Measurements from ENCODE around the gene GLP2R. TPM values are rescaled to one million over a fixed set of nuclear protein-coding genes. Genes with fewer than 3 reads are reported as not detected.

Gene GLP2R
- total RNA-seq, 2 experiments from 2014 or later, result not detected

GRCh38 chr17:9898812-9899211 lies 73.1 kb downstream of the GLP2R start:
- Mint-ChIP-seq H3K27ac (no peak overlapping the region), H3K4me3 (no peak overlapping the region), H3K4me1 (ENCODE audit: low read depth) (no peaks in the 10 kb centered on the region), H3K36me3 (ENCODE audit: low read depth) (no peaks in the 10 kb centered on the region), H3K27me3 (peaks cover 6% of the 10 kb centered on the region), H3K9me3 (no peaks in the 10 kb centered on the region)
- TF ChIP-seq, protein P1, sequence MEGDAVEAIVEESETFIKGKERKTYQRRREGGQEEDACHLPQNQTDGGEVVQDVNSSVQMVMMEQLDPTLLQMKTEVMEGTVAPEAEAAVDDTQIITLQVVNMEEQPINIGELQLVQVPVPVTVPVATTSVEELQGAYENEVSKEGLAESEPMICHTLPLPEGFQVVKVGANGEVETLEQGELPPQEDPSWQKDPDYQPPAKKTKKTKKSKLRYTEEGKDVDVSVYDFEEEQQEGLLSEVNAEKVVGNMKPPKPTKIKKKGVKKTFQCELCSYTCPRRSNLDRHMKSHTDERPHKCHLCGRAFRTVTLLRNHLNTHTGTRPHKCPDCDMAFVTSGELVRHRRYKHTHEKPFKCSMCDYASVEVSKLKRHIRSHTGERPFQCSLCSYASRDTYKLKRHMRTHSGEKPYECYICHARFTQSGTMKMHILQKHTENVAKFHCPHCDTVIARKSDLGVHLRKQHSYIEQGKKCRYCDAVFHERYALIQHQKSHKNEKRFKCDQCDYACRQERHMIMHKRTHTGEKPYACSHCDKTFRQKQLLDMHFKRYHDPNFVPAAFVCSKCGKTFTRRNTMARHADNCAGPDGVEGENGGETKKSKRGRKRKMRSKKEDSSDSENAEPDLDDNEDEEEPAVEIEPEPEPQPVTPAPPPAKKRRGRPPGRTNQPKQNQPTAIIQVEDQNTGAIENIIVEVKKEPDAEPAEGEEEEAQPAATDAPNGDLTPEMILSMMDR (IDR thresholded peaks at IDR 0.05), result no peak
- ATAC-seq, result no peak
- intact Hi-C loops (cut with micrococcal nuclease), result no loop called here
- no peak for DNase-seq
- POLR2A ChIA-PET, result no interaction called here
- CTCF ChIA-PET, result no interaction called here

GRCh38 chr17:9899280-9900043 lies 73.7 kb downstream of the GLP2R start:
- no peak for DNase-seq
- Mint-ChIP-seq H3K4me1 (ENCODE audit: low read depth) (no peaks in the 10 kb centered on the region), H3K27me3 (peaks cover 4% of the 10 kb centered on the region), H3K4me3 (no peak overlapping the region), H3K9me3 (no peaks in the 10 kb centered on the region), H3K27ac (no peak overlapping the region), H3K36me3 (ENCODE audit: low read depth) (no peaks in the 10 kb centered on the region)
- POLR2A ChIA-PET, result no interaction called here
- CTCF ChIA-PET, result no interaction called here
- no peak for ATAC-seq
- intact Hi-C loops (cut with micrococcal nuclease), result loop anchor here (10.0 kb wide), 1 partner anchor 55 kb away; no protein-coding TSS in a partner anchor
- TF ChIP-seq, protein P1 (IDR thresholded peaks at IDR 0.05), result no peak

DNA sequence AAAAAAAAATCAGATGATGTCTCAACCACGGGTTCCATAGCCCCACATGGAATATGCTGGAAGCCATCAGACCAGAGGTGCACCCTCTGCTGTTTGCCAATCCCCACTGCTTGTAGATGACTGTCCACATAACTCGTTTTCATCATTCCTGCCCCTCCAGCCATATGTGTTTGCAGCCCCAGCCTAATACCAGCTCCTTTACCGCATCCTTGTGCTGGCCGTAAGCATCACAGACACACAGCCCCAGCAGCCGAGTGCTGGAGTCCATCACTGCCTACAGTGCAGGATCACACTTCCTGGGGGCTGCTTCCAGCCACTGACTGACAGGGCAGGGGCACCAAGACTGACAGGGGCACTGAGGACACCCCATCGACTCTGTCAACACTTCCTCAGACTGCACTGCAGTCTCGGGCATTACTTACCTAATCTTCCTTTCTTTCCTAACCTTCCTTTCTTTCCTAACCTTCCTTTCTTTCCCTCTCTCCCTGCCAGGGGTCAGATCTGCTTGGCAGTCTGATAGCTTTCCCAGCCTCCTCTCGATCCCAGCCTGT lies 74.4 kb downstream of the GLP2R start:
- TF ChIP-seq, protein P1 (IDR thresholded peaks at IDR 0.05), result no peak
- intact Hi-C loops (cut with micrococcal nuclease), result loop anchor here (10.0 kb wide), 1 partner anchor 55 kb away; no protein-coding TSS in a partner anchor
- POLR2A ChIA-PET, result no interaction called here

GRCh38 chr17:9900784-9901183 lies 75.1 kb downstream of the GLP2R start:
- POLR2A ChIA-PET, result no interaction called here
- Mint-ChIP-seq H3K4me3 (no peak overlapping the region), H3K27me3 (peaks cover 4% of the 10 kb centered on the region), H3K36me3 (ENCODE audit: low read depth) (no peaks in the 10 kb centered on the region), H3K9me3 (no peaks in the 10 kb centered on the region), H3K27ac (no peak overlapping the region), H3K4me1 (ENCODE audit: low read depth) (no peaks in the 10 kb centered on the region)
- CTCF ChIA-PET, result no interaction called here
- intact Hi-C loops (cut with micrococcal nuclease), result loop anchor here (10.0 kb wide), 1 partner anchor 56 kb away; no protein-coding TSS in a partner anchor
- DNase-seq (no peak), ATAC-seq (no peak)
- TF ChIP-seq, protein P1 (IDR thresholded peaks at IDR 0.05), result no peak

More for the DNA sequence above, 74.4 kb downstream of the GLP2R start:
- H3K9me3 Mint-ChIP-seq, result no peaks in the 10 kb centered on the region
- DNase-seq (no peak), ATAC-seq (no peak)
- no peaks in the 10 kb centered on the region for H3K36me3 Mint-ChIP-seq (ENCODE audit: low read depth)
- no peak overlapping the region for H3K4me3 Mint-ChIP-seq
- CTCF ChIA-PET, result no interaction called here
- H3K4me1 Mint-ChIP-seq (ENCODE audit: low read depth), result no peaks in the 10 kb centered on the region
- H3K27me3 Mint-ChIP-seq, result peaks cover 4% of the 10 kb centered on the region
- H3K27ac Mint-ChIP-seq, result no peak overlapping the region

DNA sequence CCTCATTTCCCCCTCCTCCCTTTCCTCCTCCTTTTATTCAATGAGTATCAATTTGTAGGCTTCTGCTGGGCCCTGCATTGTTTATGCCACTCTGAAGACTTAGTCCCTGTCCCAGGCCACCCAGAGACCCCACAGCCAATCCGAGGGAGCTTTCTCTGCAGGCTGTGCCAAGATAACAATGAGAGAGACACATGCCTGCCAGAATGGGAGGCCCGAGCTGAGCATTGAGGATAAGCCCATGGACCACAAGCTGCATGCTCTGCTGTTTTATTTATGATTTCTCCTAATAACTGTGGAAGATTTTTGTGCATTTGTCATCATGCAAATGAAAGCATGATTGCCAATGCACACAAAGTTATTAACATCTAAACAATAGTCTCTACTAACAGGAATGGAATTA lies 76.4 kb downstream of the GLP2R start:
- ATAC-seq (no peak), DNase-seq (no peak)
- TF ChIP-seq, protein P1 (IDR thresholded peaks at IDR 0.05), result no peak
- H3K27me3 Mint-ChIP-seq, result peaks cover 4% of the 10 kb centered on the region
- ChIA-PET POLR2A (no interaction called here), CTCF (interaction anchor here (0.7 kb wide), 1 partner anchor 715 kb away, joined by 3 read pairs; no protein-coding TSS in a partner anchor)
- H3K4me3 Mint-ChIP-seq, result no peak overlapping the region
- H3K4me1 Mint-ChIP-seq (ENCODE audit: low read depth), result no peaks in the 10 kb centered on the region
- H3K36me3 Mint-ChIP-seq (ENCODE audit: low read depth), result no peaks in the 10 kb centered on the region
- intact Hi-C loops (cut with micrococcal nuclease), result loop anchor here (10.0 kb wide), 1 partner anchor 57 kb away; no protein-coding TSS in a partner anchor
- H3K9me3 Mint-ChIP-seq, result no peaks in the 10 kb centered on the region
- H3K27ac Mint-ChIP-seq, result no peak overlapping the region

All from activated CD8-positive, alpha-beta T cell treated with anti-CD3 and anti-CD28 coated beads for 36 hours (primary cell).